ENCODE data around the gene MARCHF9.

The MARCHF9 gene

DNA sequence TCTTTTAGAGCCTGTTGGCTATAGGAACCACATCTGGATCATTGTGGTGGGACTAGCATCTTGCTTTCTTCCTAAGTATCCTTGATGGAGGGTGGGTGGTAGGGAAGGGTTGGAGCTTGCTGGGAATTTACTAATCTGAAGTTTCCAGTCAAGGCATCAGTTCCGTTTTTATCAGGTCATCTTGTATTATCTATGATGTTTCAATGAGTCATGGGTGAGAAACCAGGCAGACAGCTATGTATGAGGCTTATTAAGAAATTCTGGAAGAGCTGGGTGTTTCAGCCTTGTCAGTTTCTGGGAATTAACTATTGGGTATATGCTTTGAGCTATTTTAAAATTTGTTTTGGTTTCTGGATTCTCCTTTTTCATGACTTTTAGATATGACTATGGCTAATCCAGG, 39.0 kb downstream of the MARCHF9 start:
- in situ Hi-C loops (cut with HindIII; ENCODE audit: low pct_unique_long_range_greater_than_20kb, low sequenced_read_pairs) = no loop called here
- no peak for TF ChIP-seq JUND (IDR thresholded peaks at IDR 0.05; ENCODE audit: low read depth)
- no peak for DNase-seq (ENCODE audit: low read depth in 1 of 2, low spot score in 1 of 2)

GRCh38 chr12:57795354-57795753, 40.5 kb downstream of the MARCHF9 start:
- DNase-seq (ENCODE audit: low read depth in 1 of 2, low spot score in 1 of 2) = no peak
- in situ Hi-C loops (cut with HindIII; ENCODE audit: low pct_unique_long_range_greater_than_20kb, low sequenced_read_pairs) = no loop called here
- TF ChIP-seq JUND (IDR thresholded peaks at IDR 0.05; ENCODE audit: low read depth) = no peak

GRCh38 chr12:57796996-57797395, 42.1 kb downstream of the MARCHF9 start:
- in situ Hi-C loops (cut with HindIII; ENCODE audit: low pct_unique_long_range_greater_than_20kb, low sequenced_read_pairs) = no loop called here
- no peak for DNase-seq (ENCODE audit: low read depth in 1 of 2, low spot score in 1 of 2)
- no peak for TF ChIP-seq JUND (IDR thresholded peaks at IDR 0.05; ENCODE audit: low read depth)

DNA sequence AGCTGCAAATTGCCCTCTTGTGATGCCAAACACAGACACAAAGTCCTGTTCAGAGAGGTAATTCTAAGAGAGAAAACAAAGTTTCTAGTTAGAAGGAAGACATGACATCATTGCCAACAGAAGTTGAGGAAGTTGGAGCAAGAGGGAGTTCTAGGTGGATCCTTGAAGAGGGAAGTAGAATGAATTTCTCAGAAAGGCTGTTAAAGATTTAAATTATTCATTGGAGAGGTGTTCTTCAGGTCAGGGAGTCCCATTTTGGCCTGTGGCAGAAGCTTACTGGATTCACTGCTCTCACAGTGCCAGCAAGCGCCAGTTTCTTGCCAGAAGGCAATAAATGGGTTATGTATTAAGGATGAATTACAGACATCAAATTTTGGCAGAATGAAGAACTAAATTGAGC, 43.0 kb downstream of the MARCHF9 start:
- in situ Hi-C loops (cut with HindIII; ENCODE audit: low pct_unique_long_range_greater_than_20kb, low sequenced_read_pairs) = no loop called here
- no peak for TF ChIP-seq JUND (IDR thresholded peaks at IDR 0.05; ENCODE audit: low read depth)
- DNase-seq (ENCODE audit: low read depth in 1 of 2, low spot score in 1 of 2) = no peak

DNA sequence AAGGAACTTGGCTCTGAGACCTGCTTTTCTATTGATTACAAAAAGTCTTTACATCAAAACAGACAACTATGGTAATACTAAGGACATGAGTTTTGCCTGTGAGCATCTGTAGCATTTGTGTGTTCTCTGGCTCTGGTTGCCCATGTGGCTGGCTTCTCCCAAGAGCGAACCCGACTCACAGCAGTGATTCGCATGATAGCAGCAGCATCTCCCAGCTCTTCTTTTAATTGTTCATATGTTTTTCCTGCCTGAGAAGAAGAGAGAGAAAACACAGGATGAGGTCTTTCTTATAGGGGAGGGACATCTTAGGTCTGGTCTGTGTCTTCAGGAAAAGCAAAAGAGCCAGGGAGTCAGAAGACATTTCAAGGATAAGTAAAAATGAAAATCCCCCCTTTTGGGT, 46.1 kb downstream of the MARCHF9 start:
- no peak for DNase-seq (ENCODE audit: low read depth in 1 of 2, low spot score in 1 of 2)
- TF ChIP-seq JUND (IDR thresholded peaks at IDR 0.05; ENCODE audit: low read depth) = no peak
- in situ Hi-C loops (cut with HindIII; ENCODE audit: low pct_unique_long_range_greater_than_20kb, low sequenced_read_pairs) = no loop called here

DNA sequence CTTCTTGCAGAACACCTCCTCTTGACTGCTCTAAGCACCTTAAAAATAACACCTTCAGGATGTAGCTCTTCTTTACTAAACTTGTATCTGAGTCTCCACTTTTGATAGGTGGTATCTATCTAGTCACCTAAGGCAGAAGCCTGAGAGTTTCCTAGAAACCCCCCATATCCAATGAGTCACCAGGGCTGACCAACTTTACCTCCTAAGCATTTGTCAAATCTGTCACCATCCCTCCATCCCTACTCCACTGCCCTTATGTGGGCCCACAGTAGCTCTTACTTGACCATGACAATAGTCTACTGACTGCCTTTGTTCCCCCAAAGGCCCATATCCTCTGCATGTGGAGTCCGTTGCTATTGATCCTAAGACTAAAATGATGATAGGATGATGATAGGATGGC, 47.7 kb downstream of the MARCHF9 start:
- TF ChIP-seq JUND (IDR thresholded peaks at IDR 0.05; ENCODE audit: low read depth) = no peak
- in situ Hi-C loops (cut with HindIII; ENCODE audit: low pct_unique_long_range_greater_than_20kb, low sequenced_read_pairs) = no loop called here
- no peak for DNase-seq (ENCODE audit: low read depth in 1 of 2, low spot score in 1 of 2)

DNA sequence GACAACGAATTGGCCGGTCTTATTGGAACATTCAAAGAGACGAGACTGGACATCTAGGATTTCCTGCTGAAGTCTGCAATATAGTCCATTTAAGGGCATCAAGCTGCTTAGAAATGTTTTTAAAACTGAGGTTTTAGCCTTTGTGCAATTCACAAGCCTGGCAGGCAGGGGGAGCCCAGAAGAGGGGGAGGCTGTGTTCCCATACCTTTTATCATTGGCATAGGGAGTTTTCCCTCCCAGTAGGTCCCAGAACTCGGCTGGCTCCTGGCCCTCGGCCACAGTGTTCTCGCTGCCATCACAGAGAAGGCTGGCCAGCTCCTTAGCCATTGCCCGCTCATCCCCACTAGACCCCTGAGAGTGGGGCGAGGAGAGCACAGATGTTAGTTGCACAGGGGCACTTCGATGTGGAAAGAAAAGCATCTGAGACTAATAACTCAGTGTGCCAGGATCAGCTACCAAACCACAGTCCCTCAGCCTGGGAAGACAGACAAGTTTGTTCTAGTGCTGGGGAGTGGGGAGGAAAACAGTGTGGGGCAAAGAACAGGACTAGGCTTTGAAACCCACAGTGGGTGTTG, 48.5 kb downstream of the MARCHF9 start:
- TF ChIP-seq JUND (IDR thresholded peaks at IDR 0.05; ENCODE audit: low read depth) = no peak
- DNase-seq (ENCODE audit: low read depth in 1 of 2, low spot score in 1 of 2) = peak; percentile 44 to 73
- in situ Hi-C loops (cut with HindIII; ENCODE audit: low pct_unique_long_range_greater_than_20kb, low sequenced_read_pairs) = no loop called here

- no peak for TF ChIP-seq JUND (IDR thresholded peaks at IDR 0.05; ENCODE audit: low read depth)
- in situ Hi-C loops (cut with HindIII; ENCODE audit: low pct_unique_long_range_greater_than_20kb, low sequenced_read_pairs) = no loop called here
- no peak for DNase-seq (ENCODE audit: low read depth in 1 of 2, low spot score in 1 of 2)
These were observed 51.8 kb downstream of the MARCHF9 start for GRCh38 chr12:57806677-57807076.

- TF ChIP-seq JUND (IDR thresholded peaks at IDR 0.05; ENCODE audit: low read depth) = no peak
- in situ Hi-C loops (cut with HindIII; ENCODE audit: low pct_unique_long_range_greater_than_20kb, low sequenced_read_pairs) = no loop called here
- DNase-seq (ENCODE audit: low read depth in 1 of 2, low spot score in 1 of 2) = no peak
These were observed 52.4 kb downstream of the MARCHF9 start for GRCh38 chr12:57807285-57807684.

GRCh38 chr12:57808351-57808750, 53.4 kb downstream of the MARCHF9 start:
- TF ChIP-seq JUND (IDR thresholded peaks at IDR 0.05; ENCODE audit: low read depth) = no peak
- no peak for DNase-seq (ENCODE audit: low read depth in 1 of 2, low spot score in 1 of 2)
- in situ Hi-C loops (cut with HindIII; ENCODE audit: low pct_unique_long_range_greater_than_20kb, low sequenced_read_pairs) = no loop called here

GRCh38 chr12:57809425-57809824, 54.5 kb downstream of the MARCHF9 start:
- in situ Hi-C loops (cut with HindIII; ENCODE audit: low pct_unique_long_range_greater_than_20kb, low sequenced_read_pairs) = no loop called here
- no peak for DNase-seq (ENCODE audit: low read depth in 1 of 2, low spot score in 1 of 2)
- no peak for TF ChIP-seq JUND (IDR thresholded peaks at IDR 0.05; ENCODE audit: low read depth)

Measured in T47D (cell line).